ENCODE data around the gene RPL37.
"Not testable (repeated sequence)": the region's sequence is repeated elsewhere in the genome, so short reads cannot be mapped to it uniquely, and the experiment has no call there.

RPL37 gene

DNA sequence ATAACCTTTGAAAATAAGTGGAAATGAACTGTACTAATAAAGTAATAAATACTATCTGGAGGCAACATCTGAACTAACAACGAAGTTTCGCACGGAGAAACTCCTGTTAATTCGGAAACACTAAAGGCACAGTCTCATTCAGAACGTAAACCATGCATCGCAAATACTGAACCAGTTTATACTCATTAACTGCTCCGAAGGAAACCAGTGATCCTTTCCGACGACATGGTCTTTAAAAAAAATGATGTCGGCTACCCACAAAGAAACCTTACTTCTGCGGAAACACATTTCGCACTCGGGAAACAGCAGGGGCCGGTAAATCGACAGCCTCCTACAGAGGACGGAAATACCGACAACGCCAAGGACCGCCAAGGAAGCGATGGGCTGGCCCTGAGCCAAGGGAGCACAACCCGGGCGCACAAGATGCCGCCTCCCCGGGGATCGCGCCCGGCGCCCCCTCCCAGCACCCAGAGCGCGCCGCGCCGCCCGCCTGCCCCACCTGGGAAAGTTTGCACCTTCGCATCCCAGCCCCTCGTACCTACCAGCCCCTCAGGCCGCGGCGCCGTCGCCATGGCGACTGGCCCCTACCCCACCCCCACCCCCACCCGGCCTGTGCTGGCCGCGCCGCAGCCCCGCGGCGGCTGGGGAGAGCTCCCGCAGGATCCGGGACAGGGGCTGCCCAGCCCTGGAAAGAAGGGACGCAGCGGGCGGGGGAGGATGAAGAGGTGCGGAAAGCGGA lies 37.6 kb downstream of the RPL37 start:
- DNase-seq (ENCODE audit: low spot score): peak; percentile 85

DNA sequence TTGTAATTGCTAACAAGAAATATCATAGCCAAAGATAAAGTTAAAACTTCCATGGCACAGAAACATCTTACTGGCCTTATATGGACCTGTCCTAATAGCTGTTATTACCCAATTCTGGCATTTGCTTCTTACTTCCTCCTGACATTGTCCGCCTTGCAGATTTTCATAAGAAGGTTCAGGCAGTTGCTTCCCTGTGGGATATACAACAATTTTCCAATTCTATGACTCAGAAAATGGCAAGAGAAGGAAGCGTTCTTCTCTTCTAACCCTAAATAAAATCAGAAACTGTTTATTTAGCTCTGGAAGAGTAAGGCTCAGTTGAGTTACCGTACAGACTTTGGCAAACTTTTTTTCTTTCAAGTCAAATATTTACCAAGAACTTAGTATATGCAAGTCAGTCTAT lies 38.5 kb downstream of the RPL37 start:
- no peak for DNase-seq (ENCODE audit: low spot score)

- DNase-seq (ENCODE audit: low spot score): not testable (repeated sequence)
These were observed 40.1 kb downstream of the RPL37 start for GRCh38 chr5:40794877-40795276.

GRCh38 chr5:40794340-40794739 lies 40.7 kb downstream of the RPL37 start:
- not testable (repeated sequence) for DNase-seq (ENCODE audit: low spot score)

- not testable (repeated sequence) for DNase-seq (ENCODE audit: low spot score)
These were observed 42.3 kb downstream of the RPL37 start for GRCh38 chr5:40792691-40793090.

DNA sequence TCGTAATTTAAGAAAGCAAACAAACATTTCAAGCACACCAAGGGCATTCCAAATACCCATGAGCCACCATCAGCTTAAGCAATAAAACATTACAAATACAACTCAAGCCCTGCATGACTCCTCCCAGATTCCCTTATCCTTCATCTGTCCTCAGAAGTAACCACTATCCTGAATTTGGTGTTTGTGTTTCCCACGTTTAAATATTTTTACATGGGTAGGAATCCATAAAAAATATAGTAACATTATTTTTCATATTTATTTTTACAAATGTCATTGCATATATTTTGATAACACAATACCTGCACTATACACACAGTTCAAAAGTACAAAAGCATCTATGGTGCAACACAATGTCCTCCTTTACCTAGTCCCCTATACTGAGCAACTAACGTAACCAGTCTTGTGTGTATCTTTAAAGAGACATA lies 43.3 kb downstream of the RPL37 start:
- no peak for DNase-seq (ENCODE audit: low spot score)

- DNase-seq (ENCODE audit: low spot score): no peak
These were observed 44.0 kb downstream of the RPL37 start for GRCh38 chr5:40790947-40791593.

- not testable (repeated sequence) for DNase-seq (ENCODE audit: low spot score)
These were observed 46.1 kb downstream of the RPL37 start for GRCh38 chr5:40788941-40789340.

DNA sequence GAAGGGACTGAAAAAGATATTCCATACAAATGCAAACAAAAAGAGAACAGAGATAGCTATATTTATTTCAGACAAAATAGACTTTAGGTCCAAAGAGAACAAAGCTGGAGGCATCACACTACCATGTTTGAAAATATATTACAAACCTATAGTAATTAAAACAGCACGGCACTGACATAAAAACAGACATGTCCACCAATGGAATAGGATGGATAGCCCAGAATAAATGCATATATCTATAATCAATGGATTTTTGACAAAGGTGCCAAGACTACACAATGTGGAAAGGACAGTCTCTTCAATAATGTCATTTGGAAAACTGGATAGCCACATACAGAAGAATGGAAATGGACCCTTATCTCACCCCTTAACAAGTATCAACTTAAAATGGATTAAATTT lies 47.0 kb downstream of the RPL37 start:
- no peak for DNase-seq (ENCODE audit: low spot score)

- DNase-seq (ENCODE audit: low spot score): not testable (repeated sequence)
These were observed 48.4 kb downstream of the RPL37 start for GRCh38 chr5:40786664-40787063.

DNA sequence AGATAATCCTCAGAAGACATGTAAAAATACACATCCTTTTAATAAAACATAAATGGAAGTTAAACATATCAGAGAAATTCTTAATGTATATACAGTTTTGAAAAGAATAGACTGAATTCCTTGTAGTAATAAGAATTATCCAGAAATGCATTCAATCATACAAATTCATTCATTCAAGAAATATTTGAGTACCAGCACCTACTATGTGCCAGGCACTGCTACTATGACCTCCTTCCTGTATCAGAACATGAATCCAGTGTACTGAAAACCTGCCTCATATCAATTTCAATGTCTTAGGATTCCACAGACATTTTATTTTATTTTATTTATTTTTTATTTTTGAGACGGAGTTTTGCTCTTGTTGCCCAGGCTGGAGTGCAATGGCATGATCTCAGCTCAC lies 50.1 kb downstream of the RPL37 start:
- DNase-seq (ENCODE audit: low spot score): no peak

GRCh38 chr5:40784027-40784653 lies 50.9 kb downstream of the RPL37 start:
- no peak for DNase-seq (ENCODE audit: low spot score)

DNA sequence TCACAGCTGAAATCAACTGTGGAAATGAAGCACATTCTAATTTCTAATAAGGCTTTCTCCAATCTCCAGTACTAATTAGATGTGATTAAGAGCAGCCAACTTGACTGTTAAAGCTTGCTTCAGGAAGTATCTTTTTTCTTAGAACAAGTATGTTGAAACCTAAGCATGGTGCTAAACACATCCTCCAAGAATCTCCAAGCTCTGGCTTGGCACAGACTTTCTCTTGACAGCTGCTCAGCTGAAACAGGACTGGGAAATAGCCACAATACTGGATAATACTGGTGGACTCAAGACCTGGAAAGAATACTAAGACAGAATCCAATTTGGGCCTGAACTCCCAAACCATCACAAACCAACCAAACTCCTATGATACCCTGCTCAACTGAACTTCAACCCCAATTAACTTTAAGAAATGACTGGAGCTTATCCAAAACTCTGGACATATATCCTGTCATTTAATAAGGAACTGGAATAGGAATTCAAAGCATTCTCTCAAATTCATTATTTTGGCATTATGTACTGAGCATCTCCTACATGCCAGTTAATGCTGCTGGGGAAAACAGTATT lies 53.1 kb downstream of the RPL37 start:
- DNase-seq (ENCODE audit: low spot score): no peak

GRCh38 chr5:40780858-40781257 lies 54.2 kb downstream of the RPL37 start:
- DNase-seq (ENCODE audit: low spot score): no peak

DNA sequence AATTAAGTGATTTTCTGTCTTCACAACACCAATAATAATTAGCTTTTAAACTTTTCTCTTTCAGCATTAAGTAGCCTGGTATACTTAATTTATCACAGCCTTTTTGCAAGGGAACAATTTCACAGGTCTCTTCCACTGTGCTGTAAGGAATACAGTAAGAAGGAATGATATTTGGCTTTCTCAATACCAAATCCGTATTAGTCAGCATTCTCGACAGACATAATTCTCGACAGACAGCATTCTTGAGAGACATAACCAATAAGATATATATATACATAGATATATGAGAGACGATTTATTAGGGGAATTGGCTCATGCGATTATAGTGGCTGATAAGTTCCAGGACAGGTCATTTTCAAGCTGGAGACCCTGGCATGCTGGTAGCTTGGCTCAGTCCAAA lies 54.8 kb downstream of the RPL37 start:
- no peak for DNase-seq (ENCODE audit: low spot score)

DNA sequence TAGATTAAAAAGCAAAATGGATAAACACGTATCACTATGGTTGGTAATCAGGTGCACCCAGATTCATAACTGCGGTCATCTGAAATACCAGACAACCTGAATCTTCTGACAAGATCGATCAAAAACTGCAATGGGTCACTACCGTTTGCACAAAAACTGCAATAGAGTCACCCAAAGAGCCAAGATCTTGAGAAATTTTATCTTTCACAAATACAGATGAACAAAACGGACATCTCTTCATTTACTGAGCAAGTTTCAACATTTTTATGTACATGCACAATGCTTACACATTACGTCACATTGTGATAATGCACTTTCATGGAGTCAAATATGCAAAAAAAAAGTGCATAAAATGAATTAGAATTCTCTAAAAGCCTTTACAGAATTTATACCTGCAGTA lies 55.5 kb downstream of the RPL37 start:
- no peak for DNase-seq (ENCODE audit: low spot score)

DNA sequence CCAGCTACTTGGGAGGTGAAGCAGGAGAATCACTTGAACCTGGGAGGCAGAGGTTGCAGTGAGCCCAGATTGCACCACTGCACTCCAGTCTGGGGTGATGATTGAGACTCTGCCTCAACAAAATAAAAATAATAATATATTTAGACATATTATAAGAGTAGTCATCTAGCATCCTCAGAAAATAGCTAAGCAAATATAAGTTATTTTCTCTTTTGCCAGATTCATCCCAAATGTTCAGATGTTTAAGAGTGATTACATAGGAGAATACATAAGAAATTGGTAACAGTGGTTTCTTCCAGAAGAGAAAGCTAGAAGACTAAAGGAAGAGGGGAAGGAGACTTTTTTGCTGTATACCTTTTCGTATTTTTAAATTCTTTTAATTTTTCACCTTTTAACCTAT lies 56.9 kb downstream of the RPL37 start:
- DNase-seq (ENCODE audit: low spot score): no peak

GRCh38 chr5:40776658-40776977 lies 58.4 kb downstream of the RPL37 start:
- DNase-seq (ENCODE audit: low spot score): no peak

DNA sequence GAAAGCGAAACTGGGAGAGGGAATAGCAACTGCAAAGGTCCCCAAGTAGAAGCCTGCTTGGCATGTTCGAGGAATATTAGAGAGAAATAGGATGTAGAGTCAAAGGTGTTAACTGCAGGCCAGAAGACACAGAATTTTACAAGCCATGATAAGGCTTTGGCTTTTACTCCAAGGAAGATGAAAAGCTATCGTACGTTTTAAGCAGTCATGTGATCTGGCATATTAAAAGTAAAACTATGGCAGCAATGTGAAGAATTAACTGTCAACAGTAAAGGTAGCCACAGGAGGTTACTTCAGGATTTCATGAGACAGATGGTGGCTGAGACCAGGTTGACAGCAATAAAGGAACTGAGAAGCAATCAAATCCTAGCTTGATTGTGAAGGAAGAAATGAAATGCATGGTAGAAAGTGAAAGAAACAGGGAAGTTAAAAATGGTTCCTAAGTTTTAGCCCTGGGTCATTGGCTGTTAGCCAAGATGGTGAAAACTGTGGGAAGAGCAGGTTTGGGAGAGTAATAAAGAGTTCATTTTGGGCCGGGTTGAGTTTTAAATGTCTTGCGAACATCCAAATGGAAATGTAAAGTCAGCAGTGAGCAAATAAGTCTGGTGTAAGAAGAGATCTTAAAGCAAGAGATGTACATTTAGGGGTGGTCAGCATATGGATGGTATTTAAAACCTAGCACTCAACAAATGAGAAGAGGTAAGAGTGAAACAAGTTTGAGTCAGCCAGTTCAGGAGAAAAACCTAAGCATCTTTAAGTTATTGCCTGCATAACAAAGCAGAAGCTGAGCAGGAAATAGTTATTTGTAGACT lies 59.0 kb downstream of the RPL37 start:
- DNase-seq (ENCODE audit: low spot score): no peak

All from D341Med (cell line).